IMR-90 (cell line): Measurements from ENCODE around the gene ITPK1. TPM values are rescaled to one million over a fixed set of nuclear protein-coding genes. Genes with fewer than 3 reads are reported as not detected.

Source experiments
- ATAC-seq: fragments of 200-7000 bp; cut with Tn5 transposase; 2 replicates; pipeline ENCODE4 v1.9.1; 2020; ENCODE audit warnings: low read depth, mild to moderate bottlenecking, moderate library complexity
- BruUV-seq: library from RNA; stranded (reverse); fragments of 400-500 nt; replicated peaks from 2 replicates; lab custom pipeline; 2021; lab: Mats Ljungman, UMichigan
- CTCF ChIA-PET: fragments of 300-600 bp; formaldehyde crosslinking; extraction: SDS; loops from one replicate; lab custom pipeline; 2021; ENCODE audit warnings: antibody characterized with exemption; lab: Yijun Ruan, JAX
- POLR2A ChIA-PET: fragments of 300-600 bp; sonication (Branson Sonifier 250); formaldehyde crosslinking; loops from one replicate; lab custom pipeline; 2022; ENCODE audit warnings: antibody characterized with exemption; ENCODE audit not compliant: unreplicated experiment; lab: Charles Lee
- DNase-seq: peaks from one replicate; pipeline ENCODE4 v3.0.0; 2013
- H2AFZ ChIP-seq: replicated peaks from 2 replicates; pipeline ENCODE3; 2013; ENCODE audit warnings: low read length, mild to moderate bottlenecking; ENCODE audit not compliant: poor library complexity
- H2AK5ac ChIP-seq: 2 replicates; pipeline ENCODE4 v1.6.1; 2013; ENCODE audit warnings: low read depth, low read length, inconsistent platforms
- H2AK9ac ChIP-seq: replicated peaks from 2 replicates; pipeline ENCODE3; 2013; ENCODE audit warnings: mild to moderate bottlenecking, low read depth, low read length, moderate library complexity; ENCODE audit not compliant: poor library complexity
- H2BK120ac ChIP-seq: 2 replicates; pipeline ENCODE4 v1.6.1; 2013; ENCODE audit warnings: low read depth, low read length, inconsistent platforms
- H2BK15ac ChIP-seq: 3 replicates; pipeline ENCODE4 v1.6.1; 2013; ENCODE audit warnings: low read depth, low read length, inconsistent platforms
- H2BK20ac ChIP-seq: 2 replicates; pipeline ENCODE4 v1.6.1; 2013; ENCODE audit warnings: low read depth, mild to moderate bottlenecking, inconsistent platforms, low read length, moderate library complexity
- H2BK5ac ChIP-seq: 2 replicates; pipeline ENCODE4 v1.6.1; 2013; ENCODE audit warnings: mild to moderate bottlenecking, low read depth, low read length, inconsistent platforms; ENCODE audit not compliant: poor library complexity, severe bottlenecking
- H3K14ac ChIP-seq: replicated peaks from 2 replicates; pipeline ENCODE4 v1.6.1; 2013; ENCODE audit warnings: low read depth, low read length, inconsistent platforms
- H3K18ac ChIP-seq: 2 replicates; pipeline ENCODE4 v1.6.1; 2013; ENCODE audit warnings: low read depth, low read length, control low read depth
- H3K23ac ChIP-seq: 2 replicates; pipeline ENCODE4 v1.6.1; 2013; ENCODE audit warnings: low read depth, low read length, inconsistent platforms
- H3K27ac ChIP-seq: 2 replicates; pipeline ENCODE4 v1.5.1; 2013; ENCODE audit warnings: mild to moderate bottlenecking, control low read depth, low read length; ENCODE audit not compliant: insufficient read depth
- H3K27me3 ChIP-seq: 2 replicates; pipeline ENCODE4 v1.6.1; 2013; ENCODE audit warnings: low read length; ENCODE audit not compliant: control insufficient read depth, insufficient read depth
- H3K36me3 ChIP-seq: 2 replicates; pipeline ENCODE4 v1.6.1; 2013; ENCODE audit warnings: low read length, mixed read lengths; ENCODE audit not compliant: control insufficient read depth, insufficient read depth
- H3K4ac ChIP-seq: 2 replicates; pipeline ENCODE4 v1.6.1; 2013; ENCODE audit warnings: low read depth, low read length, inconsistent platforms
- H3K4me1 ChIP-seq: 2 replicates; pipeline ENCODE4 v1.6.1; 2013; ENCODE audit warnings: low read length, mixed read lengths; ENCODE audit not compliant: control insufficient read depth, insufficient read depth
- H3K4me2 ChIP-seq: 2 replicates; pipeline ENCODE4 v1.6.1; 2013; ENCODE audit warnings: low read depth, mild to moderate bottlenecking, control low read depth, low read length, moderate library complexity
- H3K4me3 ChIP-seq: 2 replicates; pipeline ENCODE4 v1.5.1; 2013; ENCODE audit warnings: low read depth, mild to moderate bottlenecking, control low read depth, low read length, moderate library complexity; ENCODE audit not compliant: insufficient read depth
- H3K56ac ChIP-seq: 2 replicates; pipeline ENCODE4 v1.6.1; 2013; ENCODE audit warnings: low read length, inconsistent platforms; ENCODE audit not compliant: insufficient read depth; ENCODE audit errors: extremely low read depth
- H3K79me1 ChIP-seq, 2 experiments: 2 replicates each; pipeline ENCODE4 v1.6.1; 2013; ENCODE audit warnings: low read length in 2 of 2, inconsistent platforms in 1 of 2, low read depth in 1 of 2
- H3K9ac ChIP-seq: 2 replicates; pipeline ENCODE4 v1.6.1; 2013; ENCODE audit warnings: low read depth, low read length, control low read depth
- H3K9me1 ChIP-seq: 2 replicates; pipeline ENCODE4 v1.6.1; 2013; ENCODE audit warnings: low read length, inconsistent platforms; ENCODE audit not compliant: insufficient read depth
- H3K9me3 ChIP-seq: 2 replicates; pipeline ENCODE4 v1.6.1; 2013; ENCODE audit warnings: low read length; ENCODE audit not compliant: control insufficient read depth, insufficient read depth
- H4K20me1 ChIP-seq: 2 replicates; pipeline ENCODE4 v1.6.1; 2013; ENCODE audit warnings: low read length, inconsistent platforms; ENCODE audit not compliant: insufficient read depth
- H4K5ac ChIP-seq: 2 replicates; pipeline ENCODE4 v1.6.1; 2013; ENCODE audit warnings: mild to moderate bottlenecking, low read depth, low read length, control low read depth
- H4K8ac ChIP-seq, 2 experiments: 2 replicates each; pipeline ENCODE4 v1.6.1; 2013; ENCODE audit warnings: low read depth in 2 of 2, low read length in 2 of 2, control low read depth in 1 of 2, inconsistent platforms in 1 of 2
- H4K91ac ChIP-seq: 2 replicates; pipeline ENCODE4 v1.6.1; 2013; ENCODE audit warnings: low read depth, low read length, inconsistent platforms; ENCODE audit not compliant: insufficient read depth
- BHLHE40 ChIP-seq: fragments of 150-350 bp; IDR thresholded peaks from 2 replicates; pipeline ENCODE4 v1.6.1; 2016; ENCODE audit warnings: mild to moderate bottlenecking, low read depth, low read length
- CEBPB ChIP-seq: IDR thresholded peaks from 2 replicates; pipeline ENCODE4 v1.6.1; 2012; ENCODE audit warnings: low read depth, low read length, improper control_type of control experiment
- CHD1 ChIP-seq: IDR thresholded peaks from 2 replicates; pipeline ENCODE4 v1.6.1; 2012; ENCODE audit warnings: low read depth, low read length, improper control_type of control experiment
- ELK1 ChIP-seq: fragments of 150-350 bp; IDR thresholded peaks from 2 replicates; pipeline ENCODE4 v1.6.1; 2016; ENCODE audit warnings: low read depth, mild to moderate bottlenecking, low read length, moderate library complexity, borderline replicate concordance
- MAFK ChIP-seq: IDR thresholded peaks from 2 replicates; pipeline ENCODE4 v1.6.1; 2012; ENCODE audit warnings: low read depth, low read length, improper control_type of control experiment
- MXI1 ChIP-seq: IDR thresholded peaks from 2 replicates; pipeline ENCODE4 v1.6.1; 2012; ENCODE audit warnings: low read depth, mild to moderate bottlenecking, low read length, moderate library complexity, borderline replicate concordance
- NFE2L2 ChIP-seq: fragments of 150-350 bp; IDR thresholded peaks from 2 replicates; pipeline ENCODE4 v1.6.1; 2016; ENCODE audit warnings: low read depth, mild to moderate bottlenecking, low read length
- POLR2A ChIP-seq: IDR thresholded peaks from 2 replicates; pipeline ENCODE4 v1.6.1; 2012; ENCODE audit warnings: mild to moderate bottlenecking, low read depth, low read length
- RAD21 ChIP-seq: IDR thresholded peaks from 2 replicates; pipeline ENCODE4 v1.6.1; 2012; ENCODE audit warnings: low read length, improper control_type of control experiment
- RCOR1 ChIP-seq: IDR thresholded peaks from 2 replicates; pipeline ENCODE4 v1.6.1; 2012; ENCODE audit warnings: mild to moderate bottlenecking, low read length, improper control_type of control experiment; ENCODE audit not compliant: insufficient replicate concordance
- RFX5 ChIP-seq: IDR thresholded peaks from 2 replicates; pipeline ENCODE4 v1.8.0; 2012; ENCODE audit warnings: low read depth, mild to moderate bottlenecking, low read length, moderate library complexity
- USF2 ChIP-seq: fragments of 150-350 bp; IDR thresholded peaks from 2 replicates; pipeline ENCODE4 v1.6.1; 2017; ENCODE audit warnings: mild to moderate bottlenecking, antibody characterized with exemption, low read length, low read depth
- WGBS, 2 experiments: methylation state at CpG; one replicate each; pipeline versions ENCODE4 v1.1.5 to v1.1.7; 2013; ENCODE audit warnings: missing lambda C conversion rate in 2 of 2; ENCODE audit not compliant: insufficient read length in 1 of 2; ENCODE audit errors: extremely low coverage in 2 of 2; 5-methylcytosine and 5-hydroxymethylcytosine counted together
- dilution Hi-C: fragments of 300-500 bp; cut with HindIII; formaldehyde crosslinking; loops from one replicate; pipeline ENCODE4 v1.14.3; 2018; ENCODE audit warnings: low sequenced_read_pairs; ENCODE audit not compliant: unreplicated experiment
- in situ Hi-C: fragments of 300-500 bp; cut with MboI; formaldehyde crosslinking; loops from 3 replicates; pipeline ENCODE4 v1.14.3; 2019; ENCODE audit warnings: low sequenced_read_pairs, inconsistent platforms, mixed read lengths
- intact Hi-C: fragments of 100-400 bp; cut with micrococcal nuclease; formaldehyde crosslinking; loops from 2 replicates; pipeline ENCODE4 v1.10.0; 2022
- polyA plus RNA-seq, 3 experiments: library from polyadenylated mRNA; depleted of rRNA; stranded (reverse); fragments of >200 nt; gene quantifications; 2 replicates each; pipeline ENCODE4 v1.2.3, GENCODE V29; 2012; ENCODE audit warnings: low replicate concordance in 1 of 3
- total RNA-seq: library from RNA; depleted of rRNA; stranded (reverse); fragments of >200 nt; gene quantifications from 2 replicates; pipeline ENCODE4 v1.2.3, GENCODE V29; 2012

The ITPK1 gene
- total and polyA plus RNA-seq, 2 of the 4 experiments (the other 2 are of a cell fraction), result 21.7 to 26.9 TPM

- TF ChIP-seq POLR2A, result no peak
Measured at GRCh38 chr14:92974541-92975345, 141.0 kb downstream of the ITPK1 start (continued).

GRCh38 chr14:92973798-92974372 is 141.8 kb downstream of the ITPK1 start:
- intact Hi-C loops, result no loop called here
- Histone ChIP-seq H2BK120ac (no peak overlapping the region), H2BK15ac (no peak overlapping the region), H2AK5ac (no peak overlapping the region), H2BK5ac (no peak overlapping the region), H3K79me1 (no peaks in the 10 kb centered on the region), H3K56ac (no peak overlapping the region), H3K27me3 (peaks cover 2% of the 10 kb centered on the region; the same call in 1 of the 2 replicates), H3K9me1 (no peaks in the 10 kb centered on the region), H3K9me3 (peaks cover 12% of the 10 kb centered on the region; the same call in 1 of the 2 replicates), H3K4me3 (no peak overlapping the region), H3K4ac (no peak overlapping the region), H3K14ac (no peak overlapping the region), H4K8ac (no peak overlapping the region), H4K91ac (no peak overlapping the region), H3K9ac (no peak overlapping the region), H3K4me2 (no peak overlapping the region), H2BK20ac (no peak overlapping the region), H3K23ac (no peak overlapping the region), H2AK9ac (peak overlapping the region; percentile 47), H4K5ac (no peak overlapping the region), H3K4me1 (no peaks in the 10 kb centered on the region; the same call in 1 of the 2 replicates), H2AFZ (no peak overlapping the region), H3K18ac (no peak overlapping the region), H3K27ac (no peak overlapping the region), H3K36me3 (no peaks in the 10 kb centered on the region), H4K20me1 (no peaks in the 10 kb centered on the region)
- POLR2A ChIA-PET, result no interaction called here
- 100% methylated on average over 1 of the region's 9 CpGs; no CpG with 5 or more reads in 1 of the 2 experiments for WGBS, 2 experiments
- peak; percentile 29; the same call in 1 of the 2 replicates for ATAC-seq
- CTCF ChIA-PET, result no interaction called here
- no TSS peak for BruUV-seq
- DNase-seq, result no peak
- in situ Hi-C loops, result no loop called here
- dilution Hi-C loops, result no loop called here
- TF ChIP-seq NFE2L2 (no peak), MXI1 (no peak), RAD21 (no peak), ELK1 (no peak), BHLHE40 (no peak), CHD1 (no peak), USF2 (no peak), MAFK (no peak), RFX5 (no peak), CEBPB (no peak), RCOR1 (no peak), POLR2A (no peak)
